Skeletal muscle tissue (tissue), 4 donors: Measurements from ENCODE around the gene NPM1. TPM values are rescaled to one million over a fixed set of nuclear protein-coding genes. Genes with fewer than 3 reads are reported as not detected.

Experiments
- H3K27ac ChIP-seq: one replicate; pipeline ENCODE4 v1.7.0; 2013; ENCODE audit warnings: mild to moderate bottlenecking, low read depth, low read length, inconsistent platforms
- H3K27me3 ChIP-seq, 3 donors: one replicate each; pipeline ENCODE4 v1.7.0; 2013; ENCODE audit warnings: low read length in 3 of 3; ENCODE audit not compliant: control insufficient read depth in 3 of 3, insufficient read depth in 3 of 3
- H3K36me3 ChIP-seq, 3 donors: one replicate each; pipeline ENCODE4 v1.7.0; 2013; ENCODE audit warnings: low read length in 3 of 3; ENCODE audit not compliant: control insufficient read depth in 3 of 3, insufficient read depth in 3 of 3
- H3K4me1 ChIP-seq, 3 donors: one replicate each; pipeline ENCODE4 v1.7.0; 2013; ENCODE audit warnings: low read length in 3 of 3, mild to moderate bottlenecking in 3 of 3; ENCODE audit not compliant: control insufficient read depth in 3 of 3, insufficient read depth in 3 of 3
- H3K4me3 ChIP-seq, 3 donors: one replicate each; pipeline ENCODE4 v1.7.0; 2013; ENCODE audit warnings: low read length in 3 of 3
- H3K9ac ChIP-seq, 3 donors: one replicate each; pipeline ENCODE4 v1.7.0; 2013; ENCODE audit warnings: low read length in 3 of 3, mild to moderate bottlenecking in 3 of 3, moderate library complexity in 2 of 3, low read depth in 1 of 3
- H3K9me3 ChIP-seq, 3 donors: one replicate each; pipeline ENCODE4 v1.7.0; 2013; ENCODE audit warnings: low read length in 3 of 3; ENCODE audit not compliant: control insufficient read depth in 3 of 3
- total RNA-seq: library from RNA; depleted of rRNA; stranded (reverse); fragments of >200 nt; gene quantifications from one replicate; pipeline ENCODE4 v1.2.3, GENCODE V29; 2014
- donor health status: Osteomylitis.

Gene NPM1
- total RNA-seq, 1 donor from 2014 or later = 713 TPM

DNA sequence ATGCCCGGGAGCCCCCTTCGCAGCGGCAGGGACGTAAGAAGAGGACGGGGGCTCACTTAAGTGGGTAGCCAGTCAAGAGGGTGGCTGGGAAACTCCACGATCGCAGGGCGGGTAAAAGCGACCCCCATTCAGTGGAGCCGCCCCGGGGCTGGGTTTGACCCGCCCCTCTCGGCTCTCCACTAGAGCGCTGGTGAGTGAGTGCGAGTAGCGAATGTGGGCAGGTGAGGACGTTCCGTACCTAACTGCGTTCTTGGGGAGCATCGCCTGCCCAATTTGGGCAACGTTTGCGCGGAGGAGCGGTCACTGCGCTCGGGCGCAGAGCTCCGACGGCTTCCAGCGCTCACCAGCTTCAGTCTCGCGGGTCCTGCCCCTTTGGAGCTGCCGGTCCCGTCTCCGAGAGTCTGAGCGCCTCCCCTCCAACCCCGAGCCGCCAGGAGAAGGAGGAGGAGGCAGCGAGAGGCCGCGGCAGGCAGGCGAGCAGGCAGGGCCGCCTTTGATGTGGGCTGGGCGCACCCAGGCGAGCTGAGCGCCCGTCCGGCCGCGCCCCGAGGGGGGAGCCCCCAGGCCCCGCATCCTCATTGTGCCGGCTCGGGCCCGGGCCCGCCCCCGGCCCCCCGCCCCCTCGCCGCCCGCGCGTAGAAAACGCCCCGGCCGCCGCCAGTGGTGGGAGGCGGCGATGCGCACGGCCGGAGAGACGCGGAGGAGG is 31.5 kb downstream of the NPM1 start, which contains the start of gene FGF18:
Gene FGF18 (plus strand): TSS at position 666 of the 706 bp plus-strand sequence. CDS start 553 bp downstream, outside the sequence.
- Histone ChIP-seq H3K27me3 (peaks cover 0 to 5% (median 4%) of the 10 kb centered on the region in 3 donors), H3K9me3 (no peaks in the 10 kb centered on the region), H3K9ac (peak within 1 kb of the TSS in 2 of 3 donors; percentile 8 to 45), H3K4me3 (peak within 1 kb of the TSS; percentile 63 to 70 (median 63)), H3K36me3 (no peaks in the 10 kb centered on the region), H3K4me1 (peaks cover 20 to 22% (median 21%) of the 10 kb centered on the region in 3 donors), H3K27ac (peak within 1 kb of the TSS; percentile 36)

DNA sequence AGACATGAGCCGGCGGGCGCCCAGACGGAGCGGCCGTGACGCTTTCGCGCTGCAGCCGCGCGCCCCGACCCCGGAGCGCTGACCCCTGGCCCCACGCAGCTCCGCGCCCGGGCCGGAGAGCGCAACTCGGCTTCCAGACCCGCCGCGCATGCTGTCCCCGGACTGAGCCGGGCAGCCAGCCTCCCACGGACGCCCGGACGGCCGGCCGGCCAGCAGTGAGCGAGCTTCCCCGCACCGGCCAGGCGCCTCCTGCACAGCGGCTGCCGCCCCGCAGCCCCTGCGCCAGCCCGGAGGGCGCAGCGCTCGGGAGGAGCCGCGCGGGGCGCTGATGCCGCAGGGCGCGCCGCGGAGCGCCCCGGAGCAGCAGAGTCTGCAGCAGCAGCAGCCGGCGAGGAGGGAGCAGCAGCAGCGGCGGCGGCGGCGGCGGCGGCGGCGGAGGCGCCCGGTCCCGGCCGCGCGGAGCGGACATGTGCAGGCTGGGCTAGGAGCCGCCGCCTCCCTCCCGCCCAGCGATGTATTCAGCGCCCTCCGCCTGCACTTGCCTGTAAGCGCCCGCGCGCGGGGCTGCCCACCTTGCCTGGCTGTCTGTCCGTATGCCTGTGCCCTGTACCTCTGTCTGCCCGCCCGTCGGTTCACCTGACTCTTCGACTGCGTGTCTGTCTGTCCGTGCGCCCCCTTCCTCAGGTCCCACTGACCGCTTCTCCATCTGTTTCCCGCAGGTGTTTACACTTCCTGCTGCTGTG is 32.2 kb downstream of the NPM1 start:
- no peak overlapping the region for H3K27ac ChIP-seq
- H3K4me3 ChIP-seq = peak overlapping the region; percentile 63 to 64 (median 63)
- H3K9ac ChIP-seq = peak overlapping the region in 1 of 3 donors; percentile 8
- peaks cover 0 to 5% (median 4%) of the 10 kb centered on the region in 3 donors for H3K27me3 ChIP-seq
- no peaks in the 10 kb centered on the region for H3K9me3 ChIP-seq
- H3K36me3 ChIP-seq = no peaks in the 10 kb centered on the region
- H3K4me1 ChIP-seq = peaks cover 20 to 22% (median 21%) of the 10 kb centered on the region in 3 donors

DNA sequence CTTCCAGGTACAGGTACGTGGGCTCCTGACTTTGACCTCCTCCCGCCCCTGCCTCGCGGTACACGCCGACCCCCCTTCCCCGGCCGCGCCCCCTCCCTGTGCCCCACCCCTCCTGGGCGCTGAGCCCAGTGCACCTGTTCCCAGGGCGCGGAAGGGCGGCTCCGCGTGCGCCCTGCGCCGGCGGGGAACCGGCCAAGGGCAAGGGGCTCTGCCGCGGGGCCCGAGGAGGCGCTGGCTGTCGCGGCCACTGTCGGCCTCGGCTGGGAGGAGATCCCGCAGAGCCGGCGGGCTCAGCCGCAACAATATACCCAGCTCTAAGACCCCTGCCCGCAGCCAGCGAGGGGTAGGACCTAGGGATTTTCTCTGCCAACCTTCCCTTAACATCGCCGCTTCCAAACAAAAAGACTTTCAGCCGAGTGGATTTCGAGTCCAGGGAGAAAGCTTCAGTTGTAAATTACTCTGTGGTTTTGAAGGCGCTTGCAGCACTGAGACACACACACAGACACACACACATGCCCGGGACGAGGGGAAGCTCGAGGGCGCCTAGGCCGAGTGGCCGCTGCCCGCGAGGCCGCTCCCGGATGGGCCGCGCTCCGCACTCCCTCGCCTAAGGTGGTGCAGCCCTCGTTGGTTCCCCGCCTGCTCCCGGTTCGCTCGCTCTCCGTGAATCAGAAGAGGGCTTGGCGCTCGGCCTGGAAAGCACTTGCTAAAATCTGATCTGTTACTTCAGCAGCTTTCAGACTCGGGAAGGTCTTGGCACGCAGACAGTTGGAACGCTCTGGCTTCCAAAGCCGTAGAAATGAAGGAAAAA is 33.0 kb downstream of the NPM1 start:
- H3K36me3 ChIP-seq = no peaks in the 10 kb centered on the region
- H3K27me3 ChIP-seq = peaks cover 0 to 5% (median 4%) of the 10 kb centered on the region in 3 donors
- H3K4me3 ChIP-seq = peak overlapping the region; percentile 62 to 64 (median 63)
- peaks cover 20 to 22% (median 21%) of the 10 kb centered on the region in 3 donors for H3K4me1 ChIP-seq
- peak overlapping the region; percentile 36 for H3K27ac ChIP-seq
- H3K9ac ChIP-seq = peak overlapping the region in 2 of 3 donors; percentile 45 to 53
- no peaks in the 10 kb centered on the region for H3K9me3 ChIP-seq

DNA sequence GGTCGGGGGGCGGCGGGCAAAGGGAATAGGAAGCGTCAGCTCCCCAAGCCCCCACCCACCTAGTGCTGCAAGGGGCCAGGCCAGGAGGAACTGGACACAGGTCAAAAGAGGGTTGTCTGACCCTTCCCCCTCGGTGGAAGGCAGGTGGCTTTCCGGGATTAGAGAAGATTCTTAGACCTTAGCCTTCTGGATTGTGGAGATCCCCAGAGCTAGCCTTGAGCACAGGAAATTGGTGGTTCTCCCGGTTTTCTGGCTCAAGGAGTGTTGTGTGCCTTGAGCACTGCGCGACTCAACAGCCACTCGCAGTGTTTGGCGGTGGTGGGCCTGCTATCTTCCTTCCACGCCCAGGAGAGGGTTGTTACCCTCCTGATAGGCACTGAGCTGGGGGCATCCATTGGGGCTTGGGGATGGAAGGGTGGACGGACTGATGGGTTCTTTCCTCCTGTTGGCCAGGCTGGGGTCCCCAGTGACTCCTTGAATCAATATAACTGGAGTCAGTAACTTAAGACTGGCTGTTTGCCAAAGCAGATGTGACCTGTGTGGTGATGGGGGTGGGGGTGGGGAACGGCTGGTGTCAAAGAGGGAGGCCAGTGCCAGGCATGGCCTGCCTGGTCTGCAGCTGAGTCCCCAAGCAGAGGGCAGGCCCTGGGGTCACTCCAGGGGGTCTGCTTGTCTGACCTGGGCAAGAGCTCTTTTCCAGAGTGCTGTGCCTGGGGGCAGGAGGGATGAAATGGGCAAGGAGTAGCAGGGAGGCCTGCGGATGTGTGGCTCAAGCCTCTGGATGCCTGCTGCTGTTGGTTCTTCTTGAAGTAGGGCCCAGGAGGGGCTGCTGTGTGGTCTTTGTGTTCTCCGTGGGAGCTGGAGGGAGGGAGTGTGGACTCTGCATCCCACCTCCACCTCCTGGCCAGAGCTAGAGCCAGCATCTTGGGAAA is 33.9 kb downstream of the NPM1 start:
- H3K27me3 ChIP-seq = peaks cover 0 to 5% (median 4%) of the 10 kb centered on the region in 3 donors
- H3K36me3 ChIP-seq = no peaks in the 10 kb centered on the region
- H3K27ac ChIP-seq = no peak overlapping the region
- H3K9ac ChIP-seq = no peak overlapping the region
- peak overlapping the region in 2 of 3 donors; percentile 31 to 64 for H3K4me3 ChIP-seq
- H3K4me1 ChIP-seq = peaks cover 20 to 22% (median 21%) of the 10 kb centered on the region in 3 donors
- no peaks in the 10 kb centered on the region for H3K9me3 ChIP-seq

DNA sequence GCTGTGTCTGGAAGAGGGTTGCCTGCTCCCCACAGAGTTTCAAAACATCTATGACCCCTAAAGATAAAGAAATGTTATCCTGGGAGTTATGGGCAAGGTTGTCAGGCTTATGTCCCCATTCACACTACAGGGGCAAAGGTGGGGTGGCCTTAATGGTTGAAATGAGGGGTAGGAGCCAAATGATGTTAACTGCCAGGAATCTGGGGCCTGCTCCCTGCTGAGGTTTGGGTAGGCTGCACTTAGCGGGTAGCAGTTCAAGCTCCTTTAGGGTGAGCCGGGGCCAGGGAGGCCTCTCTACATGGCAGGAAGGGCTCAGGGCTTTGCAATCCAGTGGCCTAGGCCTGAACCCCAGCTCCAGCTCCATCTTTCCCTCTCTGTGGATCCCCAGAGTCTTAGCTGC is 34.8 kb downstream of the NPM1 start:
- Histone ChIP-seq H3K4me1 (peaks cover 20 to 22% (median 21%) of the 10 kb centered on the region in 3 donors), H3K36me3 (no peaks in the 10 kb centered on the region), H3K9ac (no peak overlapping the region), H3K27me3 (peaks cover 0 to 5% (median 4%) of the 10 kb centered on the region in 3 donors), H3K27ac (no peak overlapping the region), H3K4me3 (no peak overlapping the region), H3K9me3 (no peaks in the 10 kb centered on the region)

DNA sequence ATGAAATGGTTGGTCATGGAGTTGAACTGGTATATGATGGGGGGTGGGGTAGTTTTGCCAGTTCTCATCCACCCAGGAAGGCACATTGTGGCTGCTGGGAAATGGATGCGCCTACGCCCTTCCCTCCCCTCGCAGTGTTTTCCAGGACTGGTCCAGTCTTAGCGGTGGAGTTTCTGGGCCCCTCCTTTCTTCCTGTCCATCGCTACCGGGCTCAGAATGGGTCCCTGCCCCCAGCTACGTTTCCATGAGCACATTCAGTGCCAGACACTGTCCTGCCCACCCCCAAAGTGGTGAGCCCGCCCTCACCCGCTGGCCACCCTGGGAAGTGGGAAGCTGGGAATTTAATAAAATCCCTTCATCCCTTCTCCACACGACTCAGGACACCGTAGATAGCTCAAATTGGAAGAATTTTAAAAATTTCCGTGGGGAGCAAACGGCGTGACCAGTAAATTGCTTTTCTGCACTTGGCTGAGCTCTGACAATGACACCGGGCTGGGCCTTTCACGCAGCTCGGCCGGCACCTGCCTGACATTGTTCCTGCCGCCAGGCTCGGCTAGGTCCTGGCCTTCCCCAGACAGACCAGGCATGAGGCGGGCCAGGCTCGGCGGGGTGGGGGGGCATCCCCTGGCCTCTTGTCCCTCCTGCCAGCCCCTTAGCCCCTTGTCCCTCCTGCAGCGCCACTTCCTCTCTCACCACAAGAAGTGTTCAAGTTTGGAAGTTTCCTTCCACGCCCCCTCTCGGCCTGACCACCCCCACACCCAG is 35.4 kb downstream of the NPM1 start:
- Histone ChIP-seq H3K27ac (no peak overlapping the region), H3K9me3 (no peaks in the 10 kb centered on the region), H3K4me3 (no peak overlapping the region), H3K9ac (no peak overlapping the region), H3K27me3 (peaks cover 0 to 5% (median 4%) of the 10 kb centered on the region in 3 donors), H3K36me3 (no peaks in the 10 kb centered on the region), H3K4me1 (peaks cover 20 to 22% (median 21%) of the 10 kb centered on the region in 3 donors)

DNA sequence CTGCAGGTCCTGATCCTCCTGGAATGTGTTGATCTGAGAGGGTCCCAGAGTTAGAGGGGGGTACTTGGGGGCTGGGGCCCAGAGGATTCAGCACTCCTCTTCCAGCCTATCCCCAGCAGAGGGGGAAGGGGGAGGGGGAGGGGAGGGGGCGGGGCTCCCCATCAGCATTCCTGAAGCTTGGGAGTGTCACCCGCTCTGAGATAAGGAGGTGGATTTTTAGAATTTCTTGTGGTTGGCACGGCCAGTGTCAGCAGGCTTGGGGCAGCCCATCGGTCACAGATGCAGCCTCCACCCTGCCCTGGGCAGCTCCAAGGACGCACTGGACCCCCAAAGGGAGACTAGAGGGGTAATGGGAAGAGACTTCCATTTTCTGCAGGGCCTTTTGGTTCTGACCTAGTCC is 37.1 kb downstream of the NPM1 start:
- Histone ChIP-seq H3K27me3 (peaks cover 0 to 5% (median 0%) of the 10 kb centered on the region in 3 donors), H3K9me3 (no peaks in the 10 kb centered on the region), H3K4me1 (peaks cover 12 to 13% (median 12%) of the 10 kb centered on the region in 3 donors), H3K9ac (no peak overlapping the region), H3K36me3 (no peaks in the 10 kb centered on the region), H3K4me3 (no peak overlapping the region), H3K27ac (no peak overlapping the region)

DNA sequence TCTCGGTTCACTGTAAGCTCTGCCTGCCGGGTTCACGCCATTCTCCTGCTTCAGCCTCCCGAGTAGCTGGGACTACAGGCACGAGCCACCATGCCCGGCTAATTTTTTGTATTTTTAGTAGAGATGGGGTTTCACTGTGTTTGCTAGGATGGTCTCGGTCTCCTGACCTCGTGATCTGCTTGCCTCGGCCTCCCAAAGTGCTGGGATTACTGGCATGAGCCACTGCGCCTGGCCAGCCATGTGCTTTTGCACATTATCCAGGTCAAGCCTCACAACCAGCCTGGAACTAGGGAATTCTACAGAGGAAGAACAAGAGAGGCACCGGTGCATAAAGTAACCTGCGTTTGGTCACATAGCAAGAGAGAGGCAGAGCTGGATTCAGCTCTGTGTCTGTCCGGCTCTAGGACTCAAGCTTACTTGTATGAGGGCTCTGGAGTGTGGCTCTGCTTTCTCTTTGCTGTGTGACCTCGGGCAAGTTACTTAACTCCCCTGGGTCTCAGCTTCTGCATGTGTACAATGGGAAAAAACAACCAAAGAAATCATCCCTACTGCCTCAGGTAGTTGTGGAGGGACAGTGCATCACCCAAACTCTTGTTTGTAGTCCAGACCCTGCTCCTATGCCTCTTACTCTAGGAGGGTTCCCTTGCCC is 38.1 kb downstream of the NPM1 start:
- H3K36me3 ChIP-seq = no peaks in the 10 kb centered on the region
- H3K27me3 ChIP-seq = peaks cover 0 to 2% (median 0%) of the 10 kb centered on the region in 3 donors
- no peak overlapping the region for H3K9ac ChIP-seq
- no peak overlapping the region for H3K4me3 ChIP-seq
- no peaks in the 10 kb centered on the region for H3K9me3 ChIP-seq
- no peak overlapping the region for H3K27ac ChIP-seq
- peaks cover 5 to 9% (median 6%) of the 10 kb centered on the region in 3 donors for H3K4me1 ChIP-seq
